BLaER1 treated with 17β-estradiol and CSF1 and Interleukin-3, amounts not matched to agents 10 nM and 100 nM (cell line): ENCODE data around the gene KAT7.
A peak's percentile ranks its signal among the peaks of the same experiment; 100 is the strongest.

ENCODE experiments used
- H3K27ac ChIP-seq, 11 experiments: shearing (Covaris generic); formaldehyde crosslinking; 2 replicates each; pipeline ENCODE4 v1.8.1; 2022
- H3K27me3 ChIP-seq, 11 experiments: shearing (Covaris generic); formaldehyde crosslinking; 2 replicates each; pipeline ENCODE4 v1.8.1; 2022
- H3K36me3 ChIP-seq, 11 experiments: shearing (Covaris generic); formaldehyde crosslinking; 2 replicates each; pipeline ENCODE4 v1.8.1; 2022
- H3K4me1 ChIP-seq, 10 experiments: shearing (Covaris generic); formaldehyde crosslinking; 2 replicates each; pipeline ENCODE4 v1.8.1; 2022
- H3K4me2 ChIP-seq, 11 experiments: shearing (Covaris generic); formaldehyde crosslinking; 2 replicates each; pipeline ENCODE4 v1.8.1; 2022
- H3K4me3 ChIP-seq, 10 experiments: shearing (Covaris generic); formaldehyde crosslinking; 2 replicates each; pipeline ENCODE4 v1.8.1; 2022
- H3K9ac ChIP-seq, 11 experiments: shearing (Covaris generic); formaldehyde crosslinking; 2 replicates each; pipeline ENCODE4 v1.8.1; 2022
- H3K9me3 ChIP-seq, 11 experiments: shearing (Covaris generic); formaldehyde crosslinking; replicated peaks in 1 of 11; 2 replicates each; pipeline ENCODE4 v1.8.1; 2022
- H4K20me1 ChIP-seq, 11 experiments: shearing (Covaris generic); formaldehyde crosslinking; 2 replicates each; pipeline ENCODE4 v1.8.1; 2022
- Cebpa-rat ChIP-seq, 11 experiments: shearing (Covaris generic); IDR thresholded peaks; 2 replicates each; pipeline ENCODE4 v1.8.1; 2022

The KAT7 gene

GRCh38 chr17:49779739-49780231 lies 8.7 kb upstream of the KAT7 start:
- Histone ChIP-seq H3K4me1 (peaks cover 37 to 77% (median 53%) of the 10 kb centered on the region in 10 experiments), H3K27me3 (no peaks in the 10 kb centered on the region), H3K27ac (peak overlapping the region in 10 of 11 experiments; percentile 11 to 75 (median 54); a peak in 20 of 22 replicates), H4K20me1 (no peaks in the 10 kb centered on the region), H3K4me2 (peak overlapping the region; percentile 20 to 80 (median 45)), H3K36me3 (no peaks in the 10 kb centered on the region), H3K9ac (peak overlapping the region in 6 of 11 experiments; percentile 19 to 58 (median 30); a peak in 10 of 22 replicates), H3K9me3 (no peaks in the 10 kb centered on the region), H3K4me3 (no peak overlapping the region)
- TF ChIP-seq Cebpa-rat (IDR thresholded peaks at IDR 0.05): no peak

GRCh38 chr17:49783071-49783715 lies 5.3 kb upstream of the KAT7 start:
- Histone ChIP-seq H3K9ac (peak overlapping the region in 1 of 11 experiments; percentile 45; a peak in 1 of 22 replicates), H3K4me3 (no peak overlapping the region), H3K4me1 (peaks cover 56 to 88% (median 78%) of the 10 kb centered on the region in 10 experiments), H4K20me1 (no peaks in the 10 kb centered on the region), H3K36me3 (no peaks in the 10 kb centered on the region), H3K4me2 (peak overlapping the region; percentile 4 to 90 (median 76); a peak in 20 of 22 replicates), H3K9me3 (no peaks in the 10 kb centered on the region), H3K27me3 (no peaks in the 10 kb centered on the region), H3K27ac (peak overlapping the region in 4 of 11 experiments; percentile 9 to 34 (median 16); a peak in 5 of 22 replicates)
- no peak for TF ChIP-seq Cebpa-rat (IDR thresholded peaks at IDR 0.05)

- Histone ChIP-seq H4K20me1 (no peaks in the 10 kb centered on the region), H3K9ac (peak overlapping the region in 1 of 11 experiments; percentile 22; a peak in 2 of 22 replicates), H3K4me2 (peak overlapping the region; percentile 4 to 90 (median 76); a peak in 21 of 22 replicates), H3K9me3 (no peaks in the 10 kb centered on the region), H3K4me3 (no peak overlapping the region), H3K27ac (peak overlapping the region in 1 of 11 experiments; percentile 22; a peak in 1 of 22 replicates), H3K4me1 (peaks cover 54 to 85% (median 76%) of the 10 kb centered on the region in 10 experiments), H3K36me3 (no peaks in the 10 kb centered on the region), H3K27me3 (no peaks in the 10 kb centered on the region)
- no peak for TF ChIP-seq Cebpa-rat (IDR thresholded peaks at IDR 0.05)
These were observed 4.7 kb upstream of the KAT7 start for GRCh38 chr17:49783791-49784190.

- no peak overlapping the region for H3K4me3 ChIP-seq
- TF ChIP-seq Cebpa-rat (IDR thresholded peaks at IDR 0.05): no peak
- no peaks in the 10 kb centered on the region for H3K27me3 ChIP-seq
- no peak overlapping the region for H3K27ac ChIP-seq
- H3K4me2 ChIP-seq: peak overlapping the region in 9 of 11 experiments; percentile 32 to 90 (median 81); a peak in 16 of 22 replicates
- H3K9me3 ChIP-seq: peaks cover 0 to 5% (median 0%) of the 10 kb centered on the region in 11 experiments; a peak in 3 of 22 replicates
- H3K9ac ChIP-seq: 0 out of 22 replicates have a peak overlapping the region, but pooled peaks of 1 of the 11 experiments have one; percentile 14
- H3K36me3 ChIP-seq: peaks cover 0 to 5% (median 1%) of the 10 kb centered on the region in 11 experiments; a peak in 15 of 22 replicates
- peaks cover 49 to 80% (median 71%) of the 10 kb centered on the region in 10 experiments for H3K4me1 ChIP-seq
- H4K20me1 ChIP-seq: peaks cover 0 to 5% (median 5%) of the 10 kb centered on the region in 11 experiments; a peak in 17 of 22 replicates
These were observed 3.8 kb upstream of the KAT7 start for GRCh38 chr17:49784636-49785035.

GRCh38 chr17:49787884-49788477 lies 500 bp upstream of the KAT7 start:
- Histone ChIP-seq H4K20me1 (peaks cover 31 to 39% (median 38%) of the 10 kb centered on the region in 11 experiments; a peak in 21 of 22 replicates), H3K27ac (peak overlapping the region; percentile 92 to 100 (median 98)), H3K4me1 (peaks cover 51 to 68% (median 57%) of the 10 kb centered on the region in 10 experiments), H3K9me3 (peaks cover 0 to 10% (median 0%) of the 10 kb centered on the region in 11 experiments; a peak in 3 of 22 replicates), H3K4me3 (peak overlapping the region; percentile 78 to 92 (median 86)), H3K27me3 (no peaks in the 10 kb centered on the region), H3K9ac (peak overlapping the region; percentile 91 to 99 (median 97)), H3K36me3 (peaks cover 25 to 37% (median 34%) of the 10 kb centered on the region in 11 experiments), H3K4me2 (peak overlapping the region; percentile 81 to 94 (median 86))
- TF ChIP-seq Cebpa-rat (IDR thresholded peaks at IDR 0.05): no peak

GRCh38 chr17:49789243-49789578 lies 730 bp downstream of the KAT7 start:
- Histone ChIP-seq H3K4me2 (peak overlapping the region; percentile 64 to 83 (median 81)), H3K27me3 (no peaks in the 10 kb centered on the region), H3K9me3 (peaks cover 0 to 10% (median 0%) of the 10 kb centered on the region in 11 experiments; a peak in 3 of 22 replicates), H3K27ac (peak overlapping the region in 8 of 11 experiments; percentile 92 to 100 (median 98); a peak in 17 of 22 replicates), H3K36me3 (peaks cover 37 to 49% (median 46%) of the 10 kb centered on the region in 11 experiments), H3K9ac (peak overlapping the region in 7 of 11 experiments; percentile 7 to 97 (median 32); a peak in 6 of 22 replicates), H3K4me1 (peaks cover 39 to 56% (median 45%) of the 10 kb centered on the region in 10 experiments), H3K4me3 (peak overlapping the region; percentile 78 to 92 (median 86)), H4K20me1 (peaks cover 42 to 51% (median 51%) of the 10 kb centered on the region in 11 experiments; a peak in 21 of 22 replicates)
- TF ChIP-seq Cebpa-rat (IDR thresholded peaks at IDR 0.05): no peak

GRCh38 chr17:49793309-49793708 lies 4.8 kb downstream of the KAT7 start:
- no peak overlapping the region for H3K4me3 ChIP-seq
- peaks cover 16 to 39% (median 27%) of the 10 kb centered on the region in 10 experiments for H3K4me1 ChIP-seq
- no peak overlapping the region for H3K9ac ChIP-seq
- peaks cover 0 to 10% (median 0%) of the 10 kb centered on the region in 11 experiments; a peak in 3 of 22 replicates for H3K9me3 ChIP-seq
- peaks cover 77 to 90% (median 87%) of the 10 kb centered on the region in 11 experiments for H3K36me3 ChIP-seq
- TF ChIP-seq Cebpa-rat (IDR thresholded peaks at IDR 0.05): no peak
- no peak overlapping the region for H3K27ac ChIP-seq
- H3K4me2 ChIP-seq: no peak overlapping the region
- H3K27me3 ChIP-seq: no peaks in the 10 kb centered on the region
- H4K20me1 ChIP-seq: peaks cover 60 to 92% (median 81%) of the 10 kb centered on the region in 11 experiments; a peak in 21 of 22 replicates

- TF ChIP-seq Cebpa-rat (IDR thresholded peaks at IDR 0.05): no peak
- no peak overlapping the region for H3K27ac ChIP-seq
- peaks cover 54 to 98% (median 77%) of the 10 kb centered on the region in 11 experiments; a peak in 21 of 22 replicates for H4K20me1 ChIP-seq
- no peak overlapping the region; a peak in 1 of 22 replicates for H3K4me2 ChIP-seq
- peaks cover 0 to under 1% (median 0%) of the 10 kb centered on the region in 11 experiments; a peak in 1 of 22 replicates for H3K9me3 ChIP-seq
- H3K4me1 ChIP-seq: peaks cover 4 to 32% (median 18%) of the 10 kb centered on the region in 10 experiments
- H3K4me3 ChIP-seq: no peak overlapping the region
- no peak overlapping the region; a peak in 2 of 22 replicates for H3K9ac ChIP-seq
- no peaks in the 10 kb centered on the region for H3K27me3 ChIP-seq
- peaks cover 89 to 100% (median 99%) of the 10 kb centered on the region in 11 experiments for H3K36me3 ChIP-seq
These were observed 6.9 kb downstream of the KAT7 start for GRCh38 chr17:49795372-49795771.
